Brain microvascular endothelial cell (primary cell): Measurements from ENCODE around the gene DACH1.
"Not testable (repeated sequence)": the region's sequence is repeated elsewhere in the genome, so short reads cannot be mapped to it uniquely, and the experiment has no call there.

Experiments
- DNase-seq: peaks from one replicate; pipeline ENCODE4 v3.0.0-alpha.2; 2020
- H3K27ac ChIP-seq: fragments of 250-450 bp; sonication (Bioruptor Pico); 2 replicates; pipeline ENCODE4 v1.5.1; 2020; ENCODE audit warnings: mild to moderate bottlenecking, moderate library complexity
- H3K27me3 ChIP-seq: fragments of 250-450 bp; sonication (Bioruptor Pico); replicated peaks from 2 replicates; pipeline ENCODE4 v1.5.1; 2020; ENCODE audit warnings: mild to moderate bottlenecking
- H3K36me3 ChIP-seq: fragments of 250-450 bp; sonication (Bioruptor Pico); replicated peaks from 2 replicates; pipeline ENCODE4 v1.5.1; 2020; ENCODE audit warnings: mild to moderate bottlenecking
- H3K4me3 ChIP-seq: 2 replicates; pipeline ENCODE4 v1.5.1; 2011; ENCODE audit warnings: low read depth, mild to moderate bottlenecking, control low read depth, low read length, moderate library complexity
- in situ Hi-C: cut with HindIII; loops from 2 replicates; pipeline ENCODE4 v1.10.0; 2017; ENCODE audit warnings: low sequenced_read_pairs, low pct_ligation_motif_present
- TF ChIP-seq, protein P1 (sequence below): IDR thresholded peaks from 2 replicates; pipeline ENCODE4 v1.5.1; 2011; ENCODE audit warnings: low read depth, mild to moderate bottlenecking, moderate library complexity, low read length, control low read depth, inconsistent platforms; ENCODE audit errors: missing control alignments

Gene DACH1

GRCh38 chr13:71853725-71854124, 13.3 kb downstream of the DACH1 start:
- Histone ChIP-seq H3K27ac (no peak overlapping the region), H3K36me3 (no peaks in the 10 kb centered on the region), H3K4me3 (no peak overlapping the region), H3K27me3 (no peaks in the 10 kb centered on the region)
- DNase-seq = no peak
- TF ChIP-seq, protein P1, sequence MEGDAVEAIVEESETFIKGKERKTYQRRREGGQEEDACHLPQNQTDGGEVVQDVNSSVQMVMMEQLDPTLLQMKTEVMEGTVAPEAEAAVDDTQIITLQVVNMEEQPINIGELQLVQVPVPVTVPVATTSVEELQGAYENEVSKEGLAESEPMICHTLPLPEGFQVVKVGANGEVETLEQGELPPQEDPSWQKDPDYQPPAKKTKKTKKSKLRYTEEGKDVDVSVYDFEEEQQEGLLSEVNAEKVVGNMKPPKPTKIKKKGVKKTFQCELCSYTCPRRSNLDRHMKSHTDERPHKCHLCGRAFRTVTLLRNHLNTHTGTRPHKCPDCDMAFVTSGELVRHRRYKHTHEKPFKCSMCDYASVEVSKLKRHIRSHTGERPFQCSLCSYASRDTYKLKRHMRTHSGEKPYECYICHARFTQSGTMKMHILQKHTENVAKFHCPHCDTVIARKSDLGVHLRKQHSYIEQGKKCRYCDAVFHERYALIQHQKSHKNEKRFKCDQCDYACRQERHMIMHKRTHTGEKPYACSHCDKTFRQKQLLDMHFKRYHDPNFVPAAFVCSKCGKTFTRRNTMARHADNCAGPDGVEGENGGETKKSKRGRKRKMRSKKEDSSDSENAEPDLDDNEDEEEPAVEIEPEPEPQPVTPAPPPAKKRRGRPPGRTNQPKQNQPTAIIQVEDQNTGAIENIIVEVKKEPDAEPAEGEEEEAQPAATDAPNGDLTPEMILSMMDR = no peak
- in situ Hi-C loops = no loop called here

GRCh38 chr13:71852736-71853135, 14.3 kb downstream of the DACH1 start:
- Histone ChIP-seq H3K4me3 (no peak overlapping the region), H3K27ac (no peak overlapping the region), H3K36me3 (no peaks in the 10 kb centered on the region), H3K27me3 (no peaks in the 10 kb centered on the region)
- TF ChIP-seq, protein P1 = no peak
- no peak for DNase-seq
- in situ Hi-C loops = no loop called here

- Histone ChIP-seq H3K36me3 (no peaks in the 10 kb centered on the region), H3K4me3 (no peak overlapping the region), H3K27ac (no peak overlapping the region), H3K27me3 (no peaks in the 10 kb centered on the region)
- DNase-seq = no peak
- TF ChIP-seq, protein P1 = no peak
- in situ Hi-C loops = no loop called here
Measured at GRCh38 chr13:71851498-71852409, 15.2 kb downstream of the DACH1 start.

- H3K36me3 ChIP-seq = no peaks in the 10 kb centered on the region
- H3K27ac ChIP-seq = no peak overlapping the region
- TF ChIP-seq, protein P1 = no peak
- H3K27me3 ChIP-seq = no peaks in the 10 kb centered on the region
- DNase-seq = no peak
- no peak overlapping the region for H3K4me3 ChIP-seq
- in situ Hi-C loops = no loop called here
Measured at GRCh38 chr13:71842003-71842402, 25.0 kb downstream of the DACH1 start.

DNA sequence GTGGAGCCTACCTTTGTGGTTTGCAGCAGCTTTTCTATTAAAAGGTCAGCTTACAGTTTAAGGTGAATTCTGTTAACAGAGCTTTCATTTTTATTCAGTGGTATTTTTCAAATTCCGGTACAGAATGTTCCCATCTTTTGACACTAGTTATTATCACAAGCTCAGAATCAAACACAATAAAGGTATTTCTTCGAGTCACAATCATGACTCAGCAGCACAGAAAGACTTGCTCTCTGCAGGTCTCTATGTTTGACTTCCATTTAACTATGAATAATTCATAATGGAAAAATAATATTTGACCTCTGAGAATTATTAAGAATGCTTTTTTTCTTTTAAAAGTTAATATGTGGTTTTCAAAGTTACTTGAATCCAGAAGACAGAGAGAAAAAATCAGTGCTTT, 28.2 kb downstream of the DACH1 start:
- DNase-seq = no peak
- Histone ChIP-seq H3K36me3 (no peaks in the 10 kb centered on the region), H3K27ac (no peak overlapping the region), H3K4me3 (no peak overlapping the region), H3K27me3 (no peaks in the 10 kb centered on the region)
- TF ChIP-seq, protein P1 = no peak
- in situ Hi-C loops = no loop called here

DNA sequence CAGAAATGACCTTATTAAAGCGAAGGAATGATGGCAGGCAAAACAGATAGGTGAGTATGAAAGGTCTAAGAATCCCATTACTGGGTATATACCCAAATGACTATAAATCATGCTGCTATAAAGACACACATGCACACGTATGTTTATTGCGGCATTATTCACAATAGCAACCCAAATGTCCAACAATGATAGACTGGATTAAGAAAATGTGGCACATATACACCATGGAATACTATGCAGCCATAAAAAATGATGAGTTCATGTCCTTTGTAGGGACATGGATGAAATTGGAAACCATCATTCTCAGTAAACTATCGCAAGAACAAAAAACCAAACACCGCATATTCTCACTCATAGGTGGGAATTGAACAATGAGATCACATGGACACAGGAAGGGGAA, 29.4 kb downstream of the DACH1 start:
- H3K4me3 ChIP-seq, H3K36me3 ChIP-seq, in situ Hi-C loops, DNase-seq, H3K27ac ChIP-seq, H3K27me3 ChIP-seq: not testable (repeated sequence)
